SK-N-SH (cell line): Measurements from ENCODE around the gene PARD3B. TPM values are rescaled to one million over a fixed set of nuclear protein-coding genes. Genes with fewer than 3 reads are reported as not detected.

ENCODE experiments used
- CTCF ChIA-PET: fragments of 300-600, 350-600 bp; formaldehyde crosslinking; extraction: SDS; loops from one replicate; lab custom pipeline; 2021; lab: Yijun Ruan, JAX
- POLR2A ChIA-PET: fragments of 350-600 bp; sonication (Branson Sonifier 250); formaldehyde crosslinking; extraction: SDS; loops from one replicate; lab custom pipeline; 2020; ENCODE audit warnings: antibody characterized with exemption, inconsistent platforms; lab: Yijun Ruan, JAX
- DNase-seq: peaks from one replicate; pipeline ENCODE4 v3.0.0; 2012
- H2AFZ ChIP-seq: fragments of 200-600 bp; sonication (generic); 2 replicates; pipeline ENCODE4 v1.8.1; 2016; ENCODE audit warnings: antibody characterized with exemption, mild to moderate bottlenecking, low read depth
- H3F3A ChIP-seq: fragments of 200-600 bp; sonication (generic); replicated peaks from 2 replicates; pipeline ENCODE3; 2016; ENCODE audit warnings: antibody characterized with exemption, mild to moderate bottlenecking; ENCODE audit not compliant: insufficient read depth
- H3K27ac ChIP-seq, 2 experiments: fragments of 200-500 bp in 1 of 2; fragments of 200-600 bp in 1 of 2; sonication (Bioruptor generic) in 1 of 2; sonication (generic), shearing (Covaris generic) in 1 of 2; 2 replicates each; pipeline versions ENCODE4 v1.5.1 to v1.6.1; 2014 to 2016; ENCODE audit warnings: low read depth in 2 of 2, inconsistent platforms in 1 of 2, low read length in 1 of 2, mild to moderate bottlenecking in 1 of 2, mixed read lengths in 1 of 2
- H3K27me3 ChIP-seq: fragments of 200-600 bp; sonication (generic), shearing (Covaris generic); 2 replicates; pipeline ENCODE4 v1.6.1; 2016; ENCODE audit warnings: mixed run types; ENCODE audit not compliant: insufficient read depth
- H3K36me3 ChIP-seq, 2 experiments: fragments of 200-500 bp in 1 of 2; fragments of 200-600 bp in 1 of 2; sonication (Bioruptor generic) in 1 of 2; sonication (generic) in 1 of 2; replicated peaks in 1 of 2; 2 replicates each; pipeline versions ENCODE3 to v1.5.1; 2014 to 2016; ENCODE audit warnings: low read length in 1 of 2, mild to moderate bottlenecking in 1 of 2; ENCODE audit not compliant: insufficient read depth in 2 of 2, control insufficient read depth in 1 of 2
- H3K4me1 ChIP-seq, 2 experiments: fragments of 200-500 bp in 1 of 2; fragments of 200-600 bp in 1 of 2; sonication (Bioruptor generic) in 1 of 2; sonication (generic), shearing (Covaris generic) in 1 of 2; 2 replicates each; pipeline versions ENCODE4 v1.5.1 to v1.6.1; 2014 to 2016; ENCODE audit warnings: low read depth in 1 of 2, low read length in 1 of 2, mixed run types in 1 of 2; ENCODE audit not compliant: insufficient read depth in 2 of 2, control insufficient read depth in 1 of 2
- H3K4me2 ChIP-seq: fragments of 200-600 bp; sonication (generic), shearing (Covaris generic); 2 replicates; pipeline ENCODE4 v1.6.1; 2017; ENCODE audit warnings: mixed run types
- H3K4me3 ChIP-seq, 2 experiments: fragments of 200-500 bp in 1 of 2; fragments of 200-600 bp in 1 of 2; sonication (Bioruptor generic) in 1 of 2; sonication (generic), shearing (Covaris generic) in 1 of 2; 2 replicates each; pipeline versions ENCODE4 v1.5.1 to v1.8.1; 2014 to 2016; ENCODE audit warnings: low read depth in 2 of 2, inconsistent platforms in 1 of 2, low read length in 1 of 2, mild to moderate bottlenecking in 1 of 2, mixed read lengths in 1 of 2, moderate library complexity in 1 of 2
- H3K79me2 ChIP-seq: fragments of 200-600 bp; sonication (generic); 2 replicates; pipeline ENCODE4 v1.8.1; 2017; ENCODE audit warnings: mild to moderate bottlenecking; ENCODE audit not compliant: insufficient read depth
- H3K9ac ChIP-seq: fragments of 200-600 bp; sonication (generic); 2 replicates; pipeline ENCODE4 v1.6.1; 2017; ENCODE audit warnings: mixed run types
- H3K9me2 ChIP-seq: fragments of 200-600 bp; sonication (generic); 2 replicates; pipeline ENCODE4 v1.6.1; 2017; ENCODE audit warnings: mixed run types
- H3K9me3 ChIP-seq: fragments of 200-600 bp; sonication (generic); 2 replicates; pipeline ENCODE4 v1.6.1; 2017; ENCODE audit warnings: mixed run types, mild to moderate bottlenecking, moderate library complexity
- H4K20me1 ChIP-seq: fragments of 200-600 bp; sonication (generic); 2 replicates; pipeline ENCODE4 v1.6.1; 2017; ENCODE audit warnings: mild to moderate bottlenecking, mixed run types; ENCODE audit not compliant: insufficient read depth
- FOSL2 ChIP-seq: IDR thresholded peaks from 2 replicates; pipeline ENCODE4 v1.4.0; 2012; ENCODE audit warnings: low read depth, mild to moderate bottlenecking, moderate library complexity, borderline replicate concordance
- GABPA ChIP-seq: IDR thresholded peaks from 2 replicates; pipeline ENCODE4 v1.4.0; 2012; ENCODE audit warnings: low read depth, mild to moderate bottlenecking
- GATA2 ChIP-seq: sonication (generic); formaldehyde crosslinking; IDR thresholded peaks from 2 replicates; pipeline ENCODE4 v1.5.0; 2020; ENCODE audit warnings: mild to moderate bottlenecking, missing genetic modification reagents
- RAD21 ChIP-seq: IDR thresholded peaks from 2 replicates; pipeline ENCODE4 v1.6.1; 2012; ENCODE audit warnings: mild to moderate bottlenecking, low read length
- RCOR1 ChIP-seq: fragments of 150-350 bp; IDR thresholded peaks from 2 replicates; pipeline ENCODE4 v1.6.1; 2017; ENCODE audit warnings: antibody characterized with exemption, low read length
- RXRA ChIP-seq: IDR thresholded peaks from 2 replicates; pipeline ENCODE4 v1.4.0; 2012; ENCODE audit warnings: low read depth, mild to moderate bottlenecking, borderline replicate concordance
- SMC3 ChIP-seq: IDR thresholded peaks from 2 replicates; pipeline ENCODE4 v1.6.1; 2012; ENCODE audit warnings: low read depth, low read length, improper control_type of control experiment
- TEAD4 ChIP-seq: IDR thresholded peaks from 2 replicates; pipeline ENCODE4 v1.4.0; 2012; ENCODE audit warnings: mild to moderate bottlenecking, borderline replicate concordance; ENCODE audit not compliant: insufficient read depth
- USF2 ChIP-seq: fragments of 150-350 bp; IDR thresholded peaks from 2 replicates; pipeline ENCODE4 v1.6.1; 2017; ENCODE audit warnings: antibody characterized with exemption, low read length, low read depth, borderline replicate concordance
- YY1 ChIP-seq: IDR thresholded peaks from 2 replicates; pipeline ENCODE4 v1.4.0; 2012; ENCODE audit warnings: low read depth, mild to moderate bottlenecking
- WGBS: methylation state at CpG from one replicate; pipeline ENCODE4 v1.1.6; 2017; ENCODE audit warnings: low lambda C conversion rate; 5-methylcytosine and 5-hydroxymethylcytosine counted together
- polyA plus RNA-seq, 3 experiments: library from polyadenylated mRNA; depleted of rRNA; stranded (reverse); fragments of >200 nt; gene quantifications; 2 replicates each; pipeline ENCODE4 v1.2.3, GENCODE V29; 2012
- TF ChIP-seq, protein P1 (sequence below): IDR thresholded peaks from 2 replicates; pipeline ENCODE4 v1.4.0; 2012; ENCODE audit warnings: low read depth, borderline replicate concordance
- TF ChIP-seq, protein P2 (sequence below): fragments of 200-600 bp; sonication (generic); IDR thresholded peaks from 2 replicates; pipeline ENCODE4 v1.6.1; 2017; ENCODE audit warnings: antibody characterized with exemption, mild to moderate bottlenecking, moderate library complexity
- TF ChIP-seq, protein P3 (sequence below): IDR thresholded peaks from 2 replicates; pipeline ENCODE4 v1.4.0; 2012; ENCODE audit warnings: low read depth, borderline replicate concordance

Gene PARD3B
- polyA plus RNA-seq, 1 of the 3 experiments (the other 2 are of a cell fraction) = 0.87 TPM

DNA sequence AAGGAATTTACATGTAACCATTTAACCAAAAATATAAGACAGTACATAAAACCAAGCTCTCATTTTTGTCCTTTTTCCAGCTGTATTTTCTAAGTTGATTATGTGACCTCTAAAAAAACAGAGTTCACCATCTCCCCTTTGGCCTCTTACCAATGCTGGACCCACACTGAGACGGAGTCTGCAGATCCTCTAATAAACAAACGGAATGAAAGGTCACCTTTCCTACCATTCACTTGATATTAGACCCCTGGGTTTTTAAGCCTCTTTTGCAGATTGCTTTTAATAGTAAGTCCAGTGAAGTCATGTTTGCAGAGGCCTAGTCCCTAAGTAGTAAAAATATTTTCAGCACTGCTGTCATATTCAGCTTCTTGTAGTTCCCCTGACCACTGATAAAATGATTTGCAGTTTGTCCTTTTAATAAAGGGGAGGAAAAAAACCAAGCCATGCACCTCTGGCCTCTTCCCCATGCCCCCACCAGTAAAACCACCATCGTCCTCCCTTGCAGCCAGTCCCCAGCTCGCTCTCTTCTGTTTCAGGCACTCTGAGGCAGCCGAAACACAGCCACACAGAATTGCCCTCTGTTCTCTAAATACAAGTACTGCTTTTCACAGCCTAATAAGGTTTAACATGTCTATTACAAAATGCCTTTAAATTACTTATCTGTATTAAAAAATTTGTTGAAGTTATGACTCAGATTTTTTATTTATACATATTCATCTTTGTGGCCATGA is 427.5 kb downstream of the PARD3B start:
- 85% methylated on average over 5 of the region's 5 CpGs for WGBS
- Histone ChIP-seq H3K9me3 (no peaks in the 10 kb centered on the region), H3K9ac (no peak overlapping the region)
- DNase-seq = no peak
- TF ChIP-seq RXRA (no peak), TEAD4 (no peak), SMC3 (no peak), USF2 (no peak)
- TF ChIP-seq, protein P1, sequence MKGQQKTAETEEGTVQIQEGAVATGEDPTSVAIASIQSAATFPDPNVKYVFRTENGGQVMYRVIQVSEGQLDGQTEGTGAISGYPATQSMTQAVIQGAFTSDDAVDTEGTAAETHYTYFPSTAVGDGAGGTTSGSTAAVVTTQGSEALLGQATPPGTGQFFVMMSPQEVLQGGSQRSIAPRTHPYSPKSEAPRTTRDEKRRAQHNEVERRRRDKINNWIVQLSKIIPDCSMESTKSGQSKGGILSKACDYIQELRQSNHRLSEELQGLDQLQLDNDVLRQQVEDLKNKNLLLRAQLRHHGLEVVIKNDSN = no peak
- TF ChIP-seq, all 33 proteins: peak for 0
- Histone ChIP-seq H3K4me1 (peaks cover 0 to 16% of the 10 kb centered on the region in 2 experiments; a peak in 2 of 4 replicates), H2AFZ (no peak overlapping the region), H3K9me2 (no peaks in the 10 kb centered on the region), H3F3A (no peaks in the 10 kb centered on the region), H3K36me3 (no peaks in the 10 kb centered on the region), H3K27ac (peak overlapping the region in 1 of 2 experiments; percentile 68; a peak in 2 of 4 replicates), H3K4me2 (no peak overlapping the region), H3K27me3 (no peaks in the 10 kb centered on the region), H3K79me2 (no peaks in the 10 kb centered on the region), H4K20me1 (no peaks in the 10 kb centered on the region), H3K4me3 (no peak overlapping the region)
- POLR2A ChIA-PET = no interaction called here
- CTCF ChIA-PET = no interaction called here

DNA sequence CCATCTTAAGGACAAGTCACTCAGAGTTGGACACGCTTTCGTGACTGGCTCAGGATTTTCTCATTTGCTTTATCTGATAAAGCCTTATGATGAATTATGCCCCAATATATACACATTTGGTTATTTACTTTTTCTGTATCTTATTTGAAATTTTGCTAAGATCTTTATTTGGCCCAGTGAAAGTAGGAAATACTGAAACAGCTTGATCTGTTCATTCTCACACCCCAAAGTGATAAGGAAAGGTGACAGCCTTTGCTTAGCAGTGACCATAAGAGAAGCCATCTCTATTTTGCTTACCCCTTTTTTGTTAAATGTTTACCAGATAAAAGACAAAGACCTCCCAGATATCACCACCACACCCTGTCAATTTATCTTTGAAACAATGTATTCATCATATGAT is 428.3 kb downstream of the PARD3B start:
- 90% methylated on average over 2 of the region's 2 CpGs for WGBS
- Histone ChIP-seq H3K4me3 (no peak overlapping the region), H4K20me1 (no peaks in the 10 kb centered on the region), H3K9me3 (no peaks in the 10 kb centered on the region), H3K36me3 (no peaks in the 10 kb centered on the region), H3K79me2 (no peaks in the 10 kb centered on the region), H3K27me3 (no peaks in the 10 kb centered on the region), H3K9me2 (no peaks in the 10 kb centered on the region), H3K9ac (no peak overlapping the region), H3F3A (no peaks in the 10 kb centered on the region), H3K27ac (peak overlapping the region in 1 of 2 experiments; percentile 68; a peak in 2 of 4 replicates), H2AFZ (no peak overlapping the region), H3K4me1 (peaks cover 0 to 15% of the 10 kb centered on the region in 2 experiments; a peak in 2 of 4 replicates), H3K4me2 (no peak overlapping the region)
- TF ChIP-seq YY1 (no peak), GATA2 (CRISPR knock-in tag) (peak; percentile 68), GABPA (no peak), TEAD4 (no peak), RAD21 (no peak), FOSL2 (no peak), RCOR1 (0 out of 2 replicates have a peak, but pooled peaks have one; percentile 16)
- TF ChIP-seq, protein P2, sequence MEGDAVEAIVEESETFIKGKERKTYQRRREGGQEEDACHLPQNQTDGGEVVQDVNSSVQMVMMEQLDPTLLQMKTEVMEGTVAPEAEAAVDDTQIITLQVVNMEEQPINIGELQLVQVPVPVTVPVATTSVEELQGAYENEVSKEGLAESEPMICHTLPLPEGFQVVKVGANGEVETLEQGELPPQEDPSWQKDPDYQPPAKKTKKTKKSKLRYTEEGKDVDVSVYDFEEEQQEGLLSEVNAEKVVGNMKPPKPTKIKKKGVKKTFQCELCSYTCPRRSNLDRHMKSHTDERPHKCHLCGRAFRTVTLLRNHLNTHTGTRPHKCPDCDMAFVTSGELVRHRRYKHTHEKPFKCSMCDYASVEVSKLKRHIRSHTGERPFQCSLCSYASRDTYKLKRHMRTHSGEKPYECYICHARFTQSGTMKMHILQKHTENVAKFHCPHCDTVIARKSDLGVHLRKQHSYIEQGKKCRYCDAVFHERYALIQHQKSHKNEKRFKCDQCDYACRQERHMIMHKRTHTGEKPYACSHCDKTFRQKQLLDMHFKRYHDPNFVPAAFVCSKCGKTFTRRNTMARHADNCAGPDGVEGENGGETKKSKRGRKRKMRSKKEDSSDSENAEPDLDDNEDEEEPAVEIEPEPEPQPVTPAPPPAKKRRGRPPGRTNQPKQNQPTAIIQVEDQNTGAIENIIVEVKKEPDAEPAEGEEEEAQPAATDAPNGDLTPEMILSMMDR = no peak
- TF ChIP-seq, protein P3, sequence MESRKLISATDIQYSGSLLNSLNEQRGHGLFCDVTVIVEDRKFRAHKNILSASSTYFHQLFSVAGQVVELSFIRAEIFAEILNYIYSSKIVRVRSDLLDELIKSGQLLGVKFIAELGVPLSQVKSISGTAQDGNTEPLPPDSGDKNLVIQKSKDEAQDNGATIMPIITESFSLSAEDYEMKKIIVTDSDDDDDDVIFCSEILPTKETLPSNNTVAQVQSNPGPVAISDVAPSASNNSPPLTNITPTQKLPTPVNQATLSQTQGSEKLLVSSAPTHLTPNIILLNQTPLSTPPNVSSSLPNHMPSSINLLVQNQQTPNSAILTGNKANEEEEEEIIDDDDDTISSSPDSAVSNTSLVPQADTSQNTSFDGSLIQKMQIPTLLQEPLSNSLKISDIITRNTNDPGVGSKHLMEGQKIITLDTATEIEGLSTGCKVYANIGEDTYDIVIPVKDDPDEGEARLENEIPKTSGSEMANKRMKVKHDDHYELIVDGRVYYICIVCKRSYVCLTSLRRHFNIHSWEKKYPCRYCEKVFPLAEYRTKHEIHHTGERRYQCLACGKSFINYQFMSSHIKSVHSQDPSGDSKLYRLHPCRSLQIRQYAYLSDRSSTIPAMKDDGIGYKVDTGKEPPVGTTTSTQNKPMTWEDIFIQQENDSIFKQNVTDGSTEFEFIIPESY = no peak
- POLR2A ChIA-PET = no interaction called here
- CTCF ChIA-PET = no interaction called here
- peak; percentile 33 for DNase-seq
